ENCODE results near the gene DSPP.

DNA sequence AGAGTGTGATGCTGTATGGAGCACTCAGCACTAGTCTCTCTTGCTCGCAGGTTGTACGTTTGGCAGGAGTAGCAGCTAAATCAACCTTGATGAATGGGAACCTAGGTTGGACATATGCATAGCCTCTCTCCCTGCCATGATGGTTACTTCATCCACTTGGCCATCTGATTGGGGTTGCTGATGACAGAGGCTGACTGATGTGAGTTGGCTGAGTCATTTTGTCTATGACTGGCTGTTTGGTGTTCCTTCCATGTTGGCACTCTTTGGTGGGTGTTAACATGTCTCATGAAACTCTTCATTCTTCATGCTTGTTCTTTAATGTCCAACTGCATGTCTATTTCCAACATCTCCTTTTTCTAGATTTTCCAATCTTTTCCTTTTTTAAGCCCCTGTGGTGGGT, 47.5 kb upstream of the DSPP start:
- no peak for TF ChIP-seq POLR2A (IDR thresholded peaks at IDR 0.05)
- TF ChIP-seq CTCF (IDR thresholded peaks at IDR 0.05) = no peak
